Hepatocyte (in vitro differentiated cells): ENCODE data around the gene USP3.

Experiments
- CTCF ChIP-seq: fragments of 200-600 bp; sonication (generic); IDR thresholded peaks from 2 replicates; pipeline ENCODE4 v1.5.1; 2016; ENCODE audit warnings: antibody characterized with exemption, mild to moderate bottlenecking; ENCODE audit not compliant: poor library complexity
- EZH2 ChIP-seq: fragments of 200-600 bp; sonication (generic); IDR thresholded peaks from 2 replicates; pipeline ENCODE4 v1.6.1; 2016; ENCODE audit warnings: antibody characterized with exemption, mild to moderate bottlenecking, borderline replicate concordance

GRCh38 chr15:63630036-63630751, 125.8 kb downstream of the USP3 start:
- TF ChIP-seq CTCF = no peak
- no peak for TF ChIP-seq EZH2
